HG03575 (cell line): ENCODE measurements around the gene PRKG2.

Source experiments
- ATAC-seq: cut with Tn5 transposase; IDR thresholded peaks from one replicate; pipeline ENCODE4 v1.9.1; 2021; ENCODE audit not compliant: unreplicated experiment, insufficient number of reproducible peaks, low FRiP score; ENCODE audit errors: extremely low read depth

The PRKG2 gene

GRCh38 chr4:81060587-81061343 lies 154.3 kb downstream of the PRKG2 start:
- ATAC-seq: no peak

GRCh38 chr4:81058621-81059020 lies 156.4 kb downstream of the PRKG2 start:
- ATAC-seq: no peak

GRCh38 chr4:81052119-81053068 lies 162.6 kb downstream of the PRKG2 start:
- ATAC-seq: peak; percentile 100

GRCh38 chr4:81049907-81050306 lies 165.1 kb downstream of the PRKG2 start:
- no peak for ATAC-seq

GRCh38 chr4:81049330-81049729 lies 165.7 kb downstream of the PRKG2 start:
- ATAC-seq: no peak

GRCh38 chr4:81042578-81043365 lies 172.2 kb downstream of the PRKG2 start:
- no peak for ATAC-seq

- no peak for ATAC-seq
These were observed 174.9 kb downstream of the PRKG2 start for GRCh38 chr4:81040012-81040659.

- no peak for ATAC-seq
These were observed 175.6 kb downstream of the PRKG2 start for GRCh38 chr4:81039351-81039972.

- ATAC-seq: no peak
These were observed 176.2 kb downstream of the PRKG2 start for GRCh38 chr4:81038636-81039350.
